Subcutaneous adipose tissue (tissue), 4 donors: ENCODE measurements around the gene PCSK5. TPM values are rescaled to one million over a fixed set of nuclear protein-coding genes. Genes with fewer than 3 reads are reported as not detected.

Experiments used
- total RNA-seq, 4 donors: library from RNA; depleted of rRNA; stranded (reverse); fragments of >200 nt; gene quantifications; one replicate each; pipeline ENCODE4 v1.1.0, GENCODE V29; 2016
- TF ChIP-seq, protein P1 (sequence below): fragments of 450-650 bp; IDR thresholded peaks from one replicate; pipeline ENCODE4 v1.5.1; 2016; ENCODE audit warnings: low read depth, mild to moderate bottlenecking, control low read depth, antibody characterized with exemption, moderate library complexity

PCSK5 gene
- total RNA-seq, 4 donors from 2014 or later, result 18.4 to 36.4 (median 20.1) TPM

DNA sequence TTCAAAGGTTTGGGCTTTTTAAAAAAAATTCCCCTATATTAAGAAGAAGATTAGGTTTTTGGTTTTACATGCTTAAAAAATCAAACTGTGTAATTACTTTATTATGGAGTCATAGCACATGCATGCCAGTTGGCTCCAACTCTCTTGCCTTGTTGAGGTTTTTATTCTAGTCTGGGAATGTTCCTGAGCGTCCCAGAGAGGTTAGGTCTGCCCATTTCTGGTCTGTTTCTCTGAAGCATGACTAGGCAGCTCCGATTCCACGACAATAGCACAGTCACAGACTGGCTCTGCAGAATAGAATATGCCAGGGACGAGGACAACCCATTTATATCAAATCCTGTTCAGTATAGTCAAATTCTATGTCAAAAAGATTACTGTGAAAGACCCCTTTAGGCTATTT, 217.0 kb downstream of the PCSK5 start:
- TF ChIP-seq, protein P1, sequence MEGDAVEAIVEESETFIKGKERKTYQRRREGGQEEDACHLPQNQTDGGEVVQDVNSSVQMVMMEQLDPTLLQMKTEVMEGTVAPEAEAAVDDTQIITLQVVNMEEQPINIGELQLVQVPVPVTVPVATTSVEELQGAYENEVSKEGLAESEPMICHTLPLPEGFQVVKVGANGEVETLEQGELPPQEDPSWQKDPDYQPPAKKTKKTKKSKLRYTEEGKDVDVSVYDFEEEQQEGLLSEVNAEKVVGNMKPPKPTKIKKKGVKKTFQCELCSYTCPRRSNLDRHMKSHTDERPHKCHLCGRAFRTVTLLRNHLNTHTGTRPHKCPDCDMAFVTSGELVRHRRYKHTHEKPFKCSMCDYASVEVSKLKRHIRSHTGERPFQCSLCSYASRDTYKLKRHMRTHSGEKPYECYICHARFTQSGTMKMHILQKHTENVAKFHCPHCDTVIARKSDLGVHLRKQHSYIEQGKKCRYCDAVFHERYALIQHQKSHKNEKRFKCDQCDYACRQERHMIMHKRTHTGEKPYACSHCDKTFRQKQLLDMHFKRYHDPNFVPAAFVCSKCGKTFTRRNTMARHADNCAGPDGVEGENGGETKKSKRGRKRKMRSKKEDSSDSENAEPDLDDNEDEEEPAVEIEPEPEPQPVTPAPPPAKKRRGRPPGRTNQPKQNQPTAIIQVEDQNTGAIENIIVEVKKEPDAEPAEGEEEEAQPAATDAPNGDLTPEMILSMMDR, result no peak

DNA sequence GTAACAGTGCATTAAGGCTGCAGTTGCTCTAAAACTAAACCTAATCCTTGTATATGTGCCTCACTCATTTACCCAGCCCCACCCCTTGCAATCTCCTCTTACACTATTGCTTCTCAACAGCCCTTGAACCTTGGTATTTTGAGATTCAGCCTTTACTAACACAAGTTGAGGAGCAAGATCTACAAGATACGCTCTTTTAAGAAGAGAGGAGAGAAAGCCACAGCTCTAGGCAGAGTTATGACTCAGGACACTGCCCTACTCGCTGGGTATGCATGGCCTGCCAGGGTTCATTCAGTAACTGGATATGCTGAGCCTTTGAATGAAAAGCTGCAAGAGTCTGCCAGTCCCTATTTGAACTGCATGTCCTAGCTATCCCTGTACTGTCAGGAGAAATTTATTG, 219.5 kb downstream of the PCSK5 start:
- TF ChIP-seq, protein P1, result no peak

DNA sequence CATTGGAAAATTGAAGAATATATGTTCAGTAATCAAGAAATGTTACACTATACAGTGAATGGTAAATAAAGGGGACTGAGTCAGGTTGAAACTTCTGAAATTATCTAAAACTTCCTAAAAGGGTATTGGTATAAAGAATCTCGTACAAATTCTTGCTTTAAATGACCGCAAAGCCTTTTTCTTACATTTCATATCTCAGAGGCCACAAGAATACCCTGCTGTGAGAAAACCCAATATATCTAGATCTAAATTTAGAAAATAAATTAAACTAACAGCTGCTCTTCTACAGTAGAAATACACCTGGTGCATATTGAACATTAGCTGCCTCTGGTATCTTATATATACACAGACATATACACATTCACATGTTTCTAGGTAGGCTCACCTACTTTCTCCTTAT, 221.7 kb downstream of the PCSK5 start:
- TF ChIP-seq, protein P1, result no peak

DNA sequence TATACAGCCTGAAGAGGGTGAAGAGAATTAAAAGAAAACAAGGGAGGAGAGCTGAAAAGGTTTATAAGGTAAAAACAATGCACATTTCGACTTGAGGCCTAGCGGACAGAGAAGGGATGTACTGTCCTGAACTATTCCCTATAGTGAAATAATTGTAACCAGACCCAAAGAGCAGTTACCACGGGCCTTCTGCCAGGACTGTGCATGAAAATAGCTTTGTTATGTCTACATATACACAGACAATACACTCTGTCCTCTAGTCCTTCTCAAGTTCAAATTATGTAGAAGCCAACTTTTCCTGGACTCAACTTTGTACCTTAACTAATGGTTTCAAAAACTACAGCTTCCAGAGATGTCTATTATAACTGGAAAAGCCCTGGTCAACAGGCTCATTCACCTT, 223.7 kb downstream of the PCSK5 start:
- TF ChIP-seq, protein P1, result no peak

DNA sequence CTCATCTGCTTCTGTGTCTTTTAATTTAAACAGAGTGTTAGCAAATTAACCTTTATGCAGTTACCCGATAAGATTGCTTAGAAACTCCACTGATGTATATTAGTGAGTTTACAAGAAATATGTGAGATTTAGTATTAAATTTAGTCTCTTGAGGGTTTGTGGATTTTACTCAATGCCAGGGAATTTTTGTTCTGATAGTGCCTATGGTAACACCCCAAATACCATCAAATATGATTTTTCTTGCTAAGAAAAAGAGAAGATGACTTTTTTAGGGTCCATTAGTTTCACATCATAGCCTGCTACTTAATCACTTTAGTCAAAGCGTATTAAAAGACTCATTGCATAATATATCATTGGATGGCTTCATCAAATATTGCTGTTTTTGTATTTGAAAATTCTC, 224.9 kb downstream of the PCSK5 start:
- TF ChIP-seq, protein P1, result no peak

DNA sequence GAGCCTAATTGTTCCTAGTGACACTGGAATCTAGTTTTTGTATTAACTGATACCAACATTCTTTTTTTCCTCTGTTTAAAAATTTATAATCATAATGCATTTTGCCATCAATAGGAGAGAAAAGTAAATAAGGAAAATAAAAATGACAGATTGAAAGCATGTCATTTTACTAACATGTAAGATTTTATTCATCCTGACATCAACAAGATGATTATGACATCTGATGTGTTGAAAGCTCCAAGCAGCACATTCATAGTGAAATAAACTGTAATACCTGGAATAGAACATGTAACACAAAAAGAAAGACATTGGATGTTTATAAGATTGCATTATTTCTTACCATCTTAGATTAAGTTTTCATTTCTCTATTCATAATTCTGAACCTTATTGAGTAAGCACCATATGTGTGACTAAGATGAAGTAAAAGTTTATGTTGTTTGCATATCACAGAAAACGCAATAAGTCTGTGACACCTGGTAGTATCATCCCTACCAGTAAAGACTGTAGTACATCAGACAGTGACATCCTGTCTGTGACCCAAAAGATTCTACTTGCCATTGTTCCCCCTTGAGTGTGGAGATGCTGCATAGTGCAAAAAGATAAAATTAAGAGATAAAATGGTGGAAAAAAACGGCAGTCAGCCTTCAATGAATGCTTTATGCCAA, 225.6 kb downstream of the PCSK5 start:
- TF ChIP-seq, protein P1, result no peak

DNA sequence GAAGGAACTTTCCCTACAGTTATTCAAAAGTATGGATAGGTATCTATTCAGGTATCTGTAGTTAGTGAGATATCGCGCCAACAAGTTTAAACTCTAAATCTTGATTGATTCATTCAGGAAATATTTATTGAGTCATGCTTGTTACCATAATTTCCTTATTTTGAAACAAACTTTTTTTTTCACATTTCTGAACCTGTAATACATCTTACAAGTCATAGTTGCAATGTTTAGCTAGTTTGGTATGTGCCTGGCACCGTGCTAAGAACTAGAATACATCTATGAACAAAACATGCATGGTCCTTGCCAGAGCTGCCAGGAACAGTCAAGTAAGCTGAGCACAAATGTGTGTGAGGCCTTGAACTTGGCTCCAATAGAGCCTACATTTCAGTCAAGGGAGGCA, 226.4 kb downstream of the PCSK5 start:
- TF ChIP-seq, protein P1, result no peak
